NCI-H345 treated with DMSO at 0.1 percent for 48 hours (cell line): Measurements from ENCODE around the gene KCNMA1.
A peak's percentile ranks its signal among the peaks of the same experiment; 100 is the strongest.

ENCODE experiments used
- DNase-seq: peaks from one replicate; lab custom pipeline; 2025; ENCODE audit not compliant: unreplicated experiment; lab: John Stamatoyannopoulos, UW

The KCNMA1 gene

DNA sequence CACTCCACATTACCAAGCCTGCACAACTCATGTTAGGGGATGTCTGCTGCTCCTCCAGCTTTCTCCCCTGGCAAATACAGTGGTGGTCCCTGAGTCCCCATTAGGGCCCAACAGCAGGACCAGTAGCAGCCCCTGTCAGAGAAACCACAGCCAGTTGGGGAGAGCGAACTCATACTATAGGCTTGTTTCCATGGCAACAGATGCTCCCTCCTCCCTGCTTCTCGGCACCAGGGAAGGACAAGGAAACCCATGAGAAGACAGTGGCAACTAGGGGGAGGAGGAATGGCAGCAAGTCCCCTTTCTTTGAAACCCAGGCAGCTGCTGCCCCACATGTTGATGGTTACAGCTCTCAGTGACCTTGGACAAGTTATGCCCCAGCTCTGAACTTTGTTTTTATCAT, 326.4 kb downstream of the KCNMA1 start:
- DNase-seq, result no peak

DNA sequence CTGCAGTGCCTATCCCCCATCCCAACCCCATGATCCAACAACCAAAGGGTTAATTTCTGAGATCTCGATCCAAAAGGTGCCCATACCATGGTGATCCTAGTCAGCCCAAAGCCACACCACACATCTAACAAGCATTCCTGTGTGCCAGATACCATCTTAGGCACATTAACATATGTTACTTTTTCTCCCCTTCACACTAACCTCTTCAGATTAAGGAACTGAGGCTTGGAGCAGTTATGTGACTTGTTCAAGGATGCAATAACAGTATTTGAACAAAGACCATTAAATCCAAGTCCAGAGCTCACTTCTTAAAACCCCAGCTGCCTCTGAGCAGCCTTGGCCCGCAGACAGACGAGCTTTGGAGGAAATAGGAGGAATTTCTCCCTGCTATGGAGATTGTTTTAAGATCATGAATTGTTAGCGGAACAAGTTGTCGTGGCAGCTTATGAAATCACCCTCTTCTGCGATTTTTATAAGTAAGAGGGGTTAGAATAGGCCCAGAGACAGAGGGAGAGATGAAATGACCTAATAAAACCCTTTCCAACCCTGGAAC, 327.2 kb downstream of the KCNMA1 start:
- DNase-seq, result no peak

DNA sequence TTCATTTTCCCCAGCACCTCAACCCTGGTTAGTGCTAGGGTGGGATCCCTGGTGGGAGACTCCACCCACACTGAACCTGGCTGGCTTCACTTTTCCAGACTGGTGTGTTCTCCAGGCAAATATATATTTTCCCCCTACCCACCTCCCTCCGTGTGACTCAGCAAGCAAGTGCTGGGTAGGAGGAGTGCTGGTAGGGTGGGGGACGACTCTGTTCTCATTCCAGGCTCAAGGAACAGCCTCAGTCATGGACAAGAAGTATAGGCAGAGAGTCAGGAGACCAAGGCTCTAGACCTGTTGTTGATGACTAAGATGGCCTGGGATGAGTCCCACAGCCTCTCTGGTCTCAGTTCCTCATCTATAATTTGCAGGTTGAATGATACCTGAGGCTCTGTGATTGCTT, 328.1 kb downstream of the KCNMA1 start:
- DNase-seq, result no peak

- DNase-seq, result no peak
Measured at GRCh38 chr10:77309092-77309491, 328.5 kb downstream of the KCNMA1 start.

DNA sequence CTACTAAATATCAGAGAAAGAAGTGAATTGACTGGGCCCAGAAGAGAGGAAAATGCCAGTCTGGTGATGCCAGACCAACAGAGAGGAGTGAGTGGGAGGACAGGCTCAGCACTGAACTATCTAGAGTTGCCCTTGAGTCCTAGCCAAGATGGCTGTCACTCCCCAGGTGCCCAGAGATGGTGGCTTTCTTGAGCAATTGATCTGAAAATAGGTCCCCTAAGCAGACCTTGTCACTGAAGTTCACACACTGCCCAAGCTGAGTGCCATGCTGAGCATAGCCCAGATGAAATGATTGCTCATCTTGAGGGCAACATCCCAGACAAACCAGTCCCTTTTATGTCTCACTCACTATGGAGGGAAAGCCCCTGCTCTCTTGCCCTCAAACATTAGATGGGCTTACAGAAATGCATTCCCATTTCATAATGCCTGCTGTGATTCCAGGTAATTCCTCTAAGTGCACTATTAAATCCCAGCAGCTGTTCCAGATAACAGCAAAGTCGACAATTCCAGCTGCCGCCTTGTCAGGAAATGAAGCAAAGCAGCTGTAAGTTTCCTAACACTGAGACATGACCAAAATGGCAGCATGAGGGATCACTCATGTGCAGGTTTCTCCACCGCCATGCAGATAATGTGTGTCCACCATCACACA, 329.4 kb downstream of the KCNMA1 start:
- DNase-seq, result no peak

GRCh38 chr10:77306666-77307065, 330.9 kb downstream of the KCNMA1 start:
- no peak for DNase-seq

- no peak for DNase-seq
Measured at GRCh38 chr10:77305650-77306632, 331.7 kb downstream of the KCNMA1 start.

GRCh38 chr10:77304192-77304591, 333.4 kb downstream of the KCNMA1 start:
- no peak for DNase-seq

DNA sequence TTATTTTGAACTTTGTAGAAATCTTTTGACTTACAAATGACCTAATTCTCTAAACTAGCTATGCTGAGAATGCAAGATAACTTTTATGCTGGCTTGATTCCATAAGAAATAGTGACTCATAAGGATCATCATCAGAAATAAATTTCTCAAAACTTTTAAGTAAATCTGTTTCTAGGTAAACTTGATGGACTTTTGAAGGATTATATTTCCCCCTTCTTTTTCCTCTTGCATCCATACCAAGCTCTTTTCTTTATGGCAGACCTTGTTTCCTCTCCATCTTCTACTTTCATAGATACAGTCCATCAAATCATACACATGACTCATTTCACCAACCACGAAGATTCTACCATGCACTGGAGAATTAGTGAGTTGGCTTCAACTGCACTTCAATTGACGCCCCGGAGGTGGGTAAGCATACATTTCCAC, 336.3 kb downstream of the KCNMA1 start:
- no peak for DNase-seq

DNA sequence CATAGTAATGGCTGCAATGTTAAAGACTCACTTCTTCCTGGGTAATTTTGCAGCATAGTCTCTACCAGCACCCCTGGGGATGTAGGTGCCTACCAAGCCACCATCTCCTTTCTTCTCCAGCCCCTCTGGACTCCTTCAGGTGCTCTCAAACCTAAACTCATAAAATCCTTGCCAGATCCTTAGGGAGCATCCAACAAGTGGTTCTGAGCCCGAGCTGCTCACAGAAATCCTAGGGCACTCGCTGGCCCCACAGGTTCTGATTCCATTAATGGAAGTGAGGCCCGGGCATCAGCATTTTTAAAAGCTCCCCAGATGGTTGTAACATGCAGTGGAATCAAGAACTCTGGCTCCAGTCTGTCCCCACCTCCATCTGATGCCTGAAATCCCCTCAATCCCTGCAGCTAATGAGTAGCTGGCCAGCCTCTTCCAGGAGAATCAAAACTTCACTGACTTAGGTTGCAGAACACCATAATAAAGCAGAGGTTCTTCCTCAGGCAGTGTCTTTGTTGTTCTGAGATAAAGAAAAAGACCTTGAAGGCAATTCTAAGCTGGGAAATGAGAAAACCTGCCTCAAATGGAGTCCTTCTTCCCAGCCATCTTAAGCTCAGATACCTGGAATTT, 336.8 kb downstream of the KCNMA1 start:
- DNase-seq, result no peak

DNA sequence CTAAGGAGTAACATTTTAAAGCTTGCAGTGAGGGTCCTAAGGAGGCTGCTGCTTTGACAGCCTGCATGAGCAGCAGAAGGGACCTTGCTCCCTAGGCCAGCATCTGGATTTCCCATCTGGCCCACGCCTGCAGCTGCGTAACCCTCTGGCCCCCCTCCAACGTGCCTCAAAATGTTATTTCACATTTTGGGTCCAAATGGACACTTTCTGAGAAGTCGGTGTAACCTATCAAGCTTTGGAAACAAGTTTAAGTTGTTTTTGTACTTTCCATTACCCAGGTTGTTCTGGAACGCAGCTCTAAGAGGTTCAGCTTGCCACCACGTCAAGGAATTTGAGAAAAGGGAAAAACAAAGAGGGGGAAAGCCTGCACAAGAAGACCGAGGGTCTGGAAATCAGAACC, 338.3 kb downstream of the KCNMA1 start:
- no peak for DNase-seq

DNA sequence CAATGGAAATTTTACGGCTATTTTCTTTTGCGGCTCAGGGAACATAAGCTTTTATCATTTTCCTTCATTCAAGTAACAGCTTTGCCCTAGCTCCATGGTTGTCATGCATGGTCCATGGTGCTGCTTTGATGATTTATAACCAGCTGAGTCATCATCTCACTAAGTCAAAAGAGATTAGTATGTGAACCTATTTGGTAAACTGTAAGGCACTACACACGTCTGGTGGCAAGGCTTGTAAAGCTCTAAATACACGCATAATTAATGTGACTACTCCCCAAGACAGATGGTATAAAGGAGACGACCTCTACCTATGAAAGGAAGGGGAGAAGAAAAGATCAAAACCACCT, 340.2 kb downstream of the KCNMA1 start:
- no peak for DNase-seq

DNA sequence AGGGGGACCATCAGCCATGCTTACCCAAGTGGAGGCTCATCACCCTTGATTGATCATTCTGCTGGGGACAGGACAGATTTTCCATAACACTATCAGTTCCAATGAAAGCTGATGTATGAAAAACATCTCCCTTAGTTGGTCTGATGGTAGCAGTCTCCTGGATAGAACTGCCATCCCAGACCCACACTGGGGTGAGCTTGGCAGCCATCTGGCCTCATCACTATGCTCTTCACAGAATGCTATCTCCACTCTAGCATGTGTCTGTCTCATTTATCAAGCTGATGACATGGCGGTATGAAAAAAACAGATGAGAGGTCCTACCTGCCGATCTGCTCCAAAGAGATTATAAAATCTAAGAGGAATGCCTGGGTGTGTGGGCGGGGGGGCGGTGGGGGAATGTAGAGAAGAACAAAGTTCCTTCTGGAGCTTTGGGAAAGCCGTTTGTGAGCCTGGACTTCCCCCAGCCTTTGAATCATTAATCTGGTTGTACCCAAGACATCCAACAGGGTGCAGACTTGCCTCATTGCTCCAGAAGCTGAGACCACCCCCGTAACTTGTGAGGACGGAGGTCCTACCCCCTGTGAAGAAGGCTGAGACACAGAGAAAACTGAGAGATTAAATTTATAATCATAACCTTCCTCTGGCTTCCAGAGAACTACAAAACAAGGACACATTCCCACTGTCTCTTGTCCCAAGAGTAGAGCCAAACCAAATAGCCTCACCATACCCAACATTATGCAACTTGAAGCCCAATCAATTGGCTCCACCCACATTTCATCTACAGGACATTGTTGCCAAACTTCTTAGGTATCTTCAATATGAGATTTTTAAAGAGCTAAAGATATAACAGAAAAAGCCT, 340.8 kb downstream of the KCNMA1 start:
- no peak for DNase-seq

- DNase-seq, result no peak
Measured at GRCh38 chr10:77293773-77294172, 343.8 kb downstream of the KCNMA1 start.

DNA sequence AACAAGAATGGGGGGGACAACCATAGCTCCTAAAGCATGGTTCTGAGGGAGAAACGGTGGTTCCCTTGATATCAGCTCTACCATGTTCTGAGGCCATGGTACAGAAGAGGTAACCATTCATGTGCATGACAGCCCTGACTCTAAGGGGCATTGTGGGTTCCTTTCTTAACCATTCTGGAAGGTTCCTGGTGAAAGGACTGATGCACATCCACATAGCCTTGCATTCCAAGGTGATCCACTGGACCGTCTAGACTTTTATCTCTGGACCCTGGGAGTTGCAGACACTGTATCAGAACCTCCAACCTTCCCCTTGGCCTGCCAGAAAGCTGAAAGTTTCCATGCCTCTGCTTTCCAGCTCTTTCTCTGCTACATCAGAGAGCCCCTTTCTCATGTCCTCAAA, 344.3 kb downstream of the KCNMA1 start:
- no peak for DNase-seq

DNA sequence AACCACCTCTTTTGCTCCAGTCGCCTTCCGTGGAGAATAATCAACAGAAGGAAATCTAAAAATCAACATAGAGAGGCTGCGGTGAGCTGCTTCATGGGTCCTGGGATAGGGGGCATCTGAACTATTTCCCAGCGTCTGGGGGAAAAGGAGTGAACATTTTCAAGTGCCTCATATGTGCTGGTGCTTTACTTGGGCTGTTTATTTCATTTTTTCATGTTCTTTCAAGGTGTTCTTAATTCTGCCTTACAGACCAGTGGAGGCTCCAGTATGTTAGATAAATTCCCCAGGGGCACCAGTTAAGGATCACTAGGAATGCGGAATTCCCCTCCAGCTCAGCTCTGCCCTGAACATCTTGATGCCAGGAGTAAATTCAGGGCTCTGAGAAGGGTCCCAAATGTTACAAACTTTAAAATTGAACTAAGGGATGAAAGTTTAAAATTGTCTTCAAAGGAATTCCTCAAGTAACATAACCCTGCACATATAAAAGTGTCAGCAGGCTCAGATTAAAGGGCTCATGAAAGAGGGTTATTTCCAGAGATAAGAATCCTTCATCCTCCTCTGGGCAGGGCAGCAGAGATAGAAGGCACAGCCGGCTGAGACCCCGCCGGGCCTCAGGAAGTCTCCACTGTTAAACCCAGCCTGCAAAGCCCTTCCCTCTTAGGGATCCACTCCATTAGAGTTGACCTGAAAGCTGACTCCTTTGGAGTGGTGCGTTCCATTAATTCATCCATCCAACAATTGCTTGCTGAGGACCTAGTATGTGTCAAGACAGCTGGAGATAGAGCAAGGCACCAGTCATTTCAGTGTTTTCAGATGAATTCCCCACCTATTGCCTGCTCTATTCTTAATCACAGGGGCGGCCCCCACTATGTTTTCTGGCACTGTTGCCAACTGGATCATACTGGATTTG, 345.8 kb downstream of the KCNMA1 start:
- no peak for DNase-seq

DNA sequence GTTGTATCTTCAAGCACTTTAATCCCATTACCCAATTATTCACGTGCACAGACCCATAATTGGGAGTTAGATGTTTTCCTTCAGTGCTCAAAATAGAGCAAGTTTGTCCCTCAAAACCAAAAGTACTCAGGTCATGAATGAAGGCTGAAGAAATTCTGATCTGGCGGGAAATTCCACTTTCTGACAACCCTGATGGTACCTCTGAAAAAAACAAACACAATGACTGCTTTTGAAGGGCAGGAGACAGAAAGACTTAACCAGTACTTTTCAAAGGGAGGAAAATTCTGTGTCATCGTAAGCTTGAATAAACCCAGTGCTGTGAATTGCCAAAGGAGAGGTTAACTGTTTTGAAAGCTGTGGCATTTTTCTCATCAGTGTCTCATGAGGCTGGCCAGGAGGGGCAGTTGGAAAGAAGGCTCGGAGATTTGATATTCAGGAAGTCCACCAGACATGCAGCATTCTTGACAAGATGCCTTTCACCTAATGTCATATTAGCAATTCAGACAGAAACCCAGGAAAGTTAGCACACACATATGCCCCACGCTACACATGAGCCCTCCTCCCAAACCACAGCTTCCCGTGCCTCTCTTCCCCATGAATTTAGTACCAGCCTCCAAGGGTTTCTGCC, 347.0 kb downstream of the KCNMA1 start:
- no peak for DNase-seq

DNA sequence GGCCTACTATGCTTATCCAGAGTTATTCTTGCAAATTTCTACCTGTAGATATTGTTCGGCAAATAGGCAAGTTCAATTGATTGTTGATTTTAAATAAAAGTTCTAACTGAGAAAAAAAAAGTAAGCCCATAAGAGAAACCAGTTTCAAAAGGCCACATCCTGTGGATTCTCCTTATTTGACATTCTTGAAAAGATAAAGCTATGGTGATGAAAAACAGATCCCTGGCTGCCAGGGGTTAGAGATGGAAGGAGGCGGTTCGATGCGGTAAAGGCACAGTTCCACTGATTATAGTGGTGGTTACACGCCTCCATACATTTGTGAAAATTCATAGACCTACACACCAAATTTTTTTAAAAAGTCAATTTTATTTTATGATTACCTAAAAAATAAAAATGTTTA, 347.8 kb downstream of the KCNMA1 start:
- DNase-seq, result no peak

- DNase-seq, result peak; percentile 14
Measured at GRCh38 chr10:77289027-77289501, 348.5 kb downstream of the KCNMA1 start.
